Occipital lobe (tissue), 2 donors: Measurements from ENCODE around the gene STK16. TPM values are rescaled to one million over a fixed set of nuclear protein-coding genes. Genes with fewer than 3 reads are reported as not detected.
"Not testable (repeated sequence)": the region's sequence is repeated elsewhere in the genome, so short reads cannot be mapped to it uniquely, and the experiment has no call there.

ENCODE experiments used
- DNase-seq: peaks from one replicate; lab custom pipeline; 2025; lab: John Stamatoyannopoulos, UW
- total RNA-seq: library from RNA; depleted of rRNA; stranded (reverse); fragments of >200 nt; gene quantifications from one replicate; pipeline ENCODE4 v1.2.3, GENCODE V29; 2014

Gene STK16
- total RNA-seq, 1 donor from 2014 or later, result 15.4 TPM

DNA sequence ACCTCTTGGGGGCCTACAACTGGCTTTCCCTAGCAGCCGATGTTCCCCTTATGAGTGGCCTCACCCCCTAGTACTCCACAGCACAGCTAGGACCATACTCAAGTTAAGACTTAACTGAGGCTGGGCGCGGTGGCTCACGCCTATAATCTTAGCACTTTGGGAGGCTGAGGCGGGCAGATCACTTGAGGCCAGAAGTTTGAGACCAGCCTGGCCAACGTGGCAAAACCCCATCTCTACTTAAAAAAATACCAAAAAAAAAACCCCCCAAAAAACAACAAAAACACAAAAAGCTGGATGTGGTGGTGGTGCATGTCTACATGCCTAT is 41.8 kb downstream of the STK16 start:
- not testable (repeated sequence) for DNase-seq

DNA sequence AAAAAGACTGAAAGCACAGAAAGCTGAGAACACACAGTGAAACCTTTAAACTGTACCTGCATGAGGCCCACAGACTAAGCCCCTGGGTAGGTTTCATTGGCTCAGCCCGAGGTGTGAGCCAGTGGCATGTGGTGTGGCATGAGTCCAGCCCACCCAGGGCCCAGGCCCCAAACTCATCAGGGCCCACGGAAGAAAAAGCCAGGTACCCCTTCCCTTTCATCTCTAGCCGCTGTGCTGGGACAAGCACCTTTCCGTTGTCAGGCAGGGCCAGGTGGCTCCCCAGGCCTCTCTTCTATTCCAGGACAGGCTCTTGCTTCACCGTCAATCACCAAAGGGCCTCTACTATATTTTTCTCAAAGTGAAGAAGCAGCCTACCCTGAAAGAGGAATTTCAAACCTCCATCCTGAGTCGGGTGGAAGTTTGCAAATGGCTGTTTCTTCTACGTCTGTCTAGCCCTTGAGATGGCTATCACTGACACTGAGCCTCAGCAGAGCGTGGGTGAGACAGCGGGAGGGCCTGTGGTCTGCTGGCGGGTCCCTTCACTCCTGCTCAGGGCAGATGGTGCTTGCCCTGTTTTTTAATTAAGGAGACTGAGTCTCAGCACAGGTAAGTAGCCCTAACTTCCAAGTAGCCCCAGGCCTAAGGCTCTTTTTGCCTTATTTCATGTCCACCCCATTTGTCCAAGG is 42.4 kb downstream of the STK16 start:
- no peak for DNase-seq

GRCh38 chr2:219289195-219289536 is 43.9 kb downstream of the STK16 start:
- no peak for DNase-seq

DNA sequence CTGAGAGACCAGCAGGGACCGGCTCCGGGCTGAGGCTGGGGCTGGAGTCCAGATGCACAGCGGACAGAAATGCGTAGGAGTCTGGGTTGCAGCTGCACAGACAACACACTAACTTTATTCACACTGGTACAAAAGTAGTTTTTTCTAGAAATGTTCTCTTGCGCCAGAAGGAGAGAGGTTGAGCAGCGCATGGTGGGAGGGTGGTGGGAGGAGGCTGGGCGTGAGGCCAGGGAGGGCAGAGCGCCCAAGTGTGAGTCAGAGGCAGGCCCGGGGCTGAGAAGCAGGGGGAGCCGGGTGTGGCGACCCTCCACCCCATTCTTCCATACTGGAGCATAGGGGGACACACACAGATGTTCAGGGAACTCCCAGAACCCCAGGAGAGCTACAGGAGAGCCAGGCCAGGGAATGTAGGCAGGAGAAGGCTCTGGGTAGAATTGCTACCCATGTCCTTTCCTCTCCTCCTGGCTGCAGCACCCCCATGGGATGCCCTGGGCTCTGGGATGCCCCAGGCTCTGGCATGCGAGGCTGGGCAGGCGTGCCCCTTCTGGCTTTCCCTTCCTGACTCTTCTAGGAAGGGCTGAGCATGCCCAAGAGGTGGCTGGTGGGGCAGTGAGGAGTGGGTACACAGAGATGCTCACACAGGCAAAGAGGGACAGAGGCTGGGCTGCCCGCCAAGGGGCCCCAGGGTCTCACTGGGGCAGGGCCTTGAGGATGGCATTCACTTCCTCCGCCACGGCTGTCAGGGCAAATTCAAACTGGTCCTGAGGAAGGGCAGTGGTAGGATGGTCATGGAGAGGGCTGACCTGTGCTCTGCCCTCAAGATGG is 44.5 kb downstream of the STK16 start:
- peak; percentile 83 for DNase-seq

DNA sequence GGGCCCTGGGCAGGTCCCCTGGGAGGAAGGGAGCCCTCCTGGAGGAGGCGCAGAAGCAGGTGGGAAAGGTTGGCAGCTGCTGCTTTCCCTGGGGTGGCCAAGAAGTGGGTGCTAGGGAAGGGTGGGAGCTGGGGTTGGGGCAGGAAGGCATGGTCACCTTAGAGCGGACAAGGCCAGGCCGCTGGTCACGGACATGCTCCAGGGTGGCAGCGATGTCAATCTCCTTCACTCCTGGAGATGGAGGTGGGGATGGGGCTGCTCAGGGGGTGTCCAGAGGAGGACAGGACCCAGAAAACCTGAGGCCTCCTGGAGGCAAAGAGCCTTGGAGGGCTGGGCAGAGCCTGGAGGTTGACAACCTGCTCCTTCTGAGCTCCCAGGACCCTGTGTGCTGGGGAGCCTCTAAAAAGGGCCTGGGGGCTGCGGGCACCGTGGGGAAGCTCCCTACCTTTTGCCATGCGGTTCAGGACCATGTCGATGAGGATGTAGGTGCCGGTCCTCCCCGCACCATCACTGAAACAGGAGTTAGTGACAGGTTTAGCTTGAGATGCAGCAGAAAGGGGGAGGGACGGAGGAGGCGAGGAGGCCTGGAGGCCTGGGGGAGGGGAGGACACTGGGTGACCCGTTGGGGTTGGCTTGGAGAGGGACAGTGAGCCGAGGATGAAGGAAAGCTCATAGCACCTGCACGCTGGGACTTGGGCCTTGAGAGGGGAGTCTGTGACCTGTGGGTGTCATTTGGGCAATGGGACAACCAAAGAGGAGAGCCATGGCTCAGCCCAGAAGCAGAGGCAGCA is 45.3 kb downstream of the STK16 start:
- DNase-seq, result no peak

DNA sequence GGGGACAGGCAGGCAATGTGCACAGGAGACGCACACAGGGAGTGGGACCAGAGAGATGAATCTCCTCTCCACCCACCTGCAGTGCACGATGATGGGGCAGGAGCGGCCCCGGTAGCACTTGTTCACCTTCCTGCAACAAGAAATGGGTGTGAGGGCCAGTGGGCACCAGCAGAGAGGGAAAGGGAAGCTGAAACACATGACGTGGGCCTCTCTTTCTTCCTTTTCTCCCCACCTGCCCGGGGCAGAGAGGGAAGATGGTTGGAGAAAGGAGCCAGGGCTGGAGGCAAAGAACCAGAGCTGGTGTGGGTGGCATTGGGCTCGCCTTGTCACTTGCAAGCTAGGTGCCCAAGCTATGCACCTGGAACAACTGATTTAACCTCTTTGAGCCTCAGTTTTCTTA is 46.1 kb downstream of the STK16 start:
- no peak for DNase-seq

- no peak for DNase-seq
Measured at GRCh38 chr2:219291910-219292490, 46.7 kb downstream of the STK16 start.

DNA sequence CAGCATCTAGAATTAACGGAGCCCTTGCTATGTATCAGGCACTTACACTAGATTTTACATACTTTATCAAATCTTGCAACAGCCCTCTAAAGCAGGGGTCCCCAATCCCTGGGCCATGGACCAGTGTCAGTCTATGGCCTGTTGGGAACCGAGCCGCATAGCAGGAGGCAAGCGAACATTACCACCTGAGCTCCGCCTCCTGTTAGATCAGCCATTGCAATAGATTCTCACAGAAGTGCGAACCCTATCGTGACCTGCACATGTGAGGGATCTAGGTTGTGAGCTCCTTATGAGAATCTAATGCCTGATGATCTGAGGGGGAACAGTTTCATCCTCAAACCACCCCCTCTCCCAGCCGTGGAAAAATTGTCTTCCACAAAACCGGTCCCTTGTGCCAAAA is 47.3 kb downstream of the STK16 start:
- no peak for DNase-seq

- no peak for DNase-seq
Measured at GRCh38 chr2:219293736-219294231, 48.5 kb downstream of the STK16 start.

GRCh38 chr2:219294356-219295351 is 49.4 kb downstream of the STK16 start:
- DNase-seq, result peak; percentile 52

DNA sequence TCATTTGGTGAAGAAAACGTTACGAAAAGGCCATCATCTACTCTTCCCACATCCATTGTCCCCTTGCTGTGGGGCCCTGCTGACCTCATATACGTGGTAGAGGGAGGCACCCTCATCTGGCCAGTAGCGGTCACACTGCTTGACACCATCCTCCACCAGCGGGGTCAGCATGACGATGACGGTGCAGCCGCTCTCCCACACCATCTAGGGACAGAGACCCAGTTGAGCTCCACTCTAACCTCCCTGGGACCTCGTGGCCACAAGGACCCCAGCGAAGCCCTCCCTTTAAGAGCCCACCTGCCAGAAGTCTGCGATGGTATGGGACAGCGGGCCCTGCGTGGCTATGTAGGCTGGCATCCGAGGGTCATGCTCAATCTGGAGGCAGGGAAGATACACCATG is 50.9 kb downstream of the STK16 start:
- no peak for DNase-seq

DNA sequence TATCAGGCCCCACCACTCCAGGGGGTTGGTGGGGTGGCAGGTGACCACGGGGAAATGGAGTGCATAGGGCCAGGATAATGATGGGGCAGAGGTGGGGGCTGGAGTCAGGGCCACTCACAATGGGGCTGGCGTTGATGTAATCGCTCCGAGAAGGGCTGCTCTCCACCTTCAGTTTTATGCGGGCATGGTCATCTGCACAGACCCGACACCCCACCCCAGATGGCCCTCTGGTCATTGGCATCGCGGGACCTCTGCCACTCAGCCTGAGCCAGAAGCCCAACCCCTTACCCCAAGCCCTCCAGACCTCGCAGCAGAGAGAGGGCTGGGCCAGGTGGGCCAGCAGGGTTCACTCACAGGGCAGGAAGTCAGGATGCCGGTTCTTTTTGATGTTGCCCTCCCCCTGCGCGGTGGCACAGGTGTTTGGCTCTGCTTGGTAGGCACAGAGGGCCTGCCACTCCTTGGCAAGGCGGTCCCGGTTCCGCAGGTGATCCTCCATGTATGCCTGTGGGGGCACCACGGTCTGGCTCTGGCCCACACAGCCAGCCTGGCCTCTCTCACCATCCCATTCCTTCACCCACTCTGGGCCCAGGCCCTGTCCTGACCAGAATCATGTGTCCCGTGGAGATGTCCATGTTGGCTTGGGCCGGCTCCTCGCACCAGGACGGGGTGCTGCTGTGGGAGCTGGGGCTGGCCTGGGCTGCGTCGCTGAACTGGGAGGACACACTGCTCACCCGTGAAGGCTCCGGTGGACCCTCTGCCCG is 51.5 kb downstream of the STK16 start:
- DNase-seq, result no peak

- DNase-seq, result no peak
Measured at GRCh38 chr2:219297766-219298456, 52.6 kb downstream of the STK16 start.

DNA sequence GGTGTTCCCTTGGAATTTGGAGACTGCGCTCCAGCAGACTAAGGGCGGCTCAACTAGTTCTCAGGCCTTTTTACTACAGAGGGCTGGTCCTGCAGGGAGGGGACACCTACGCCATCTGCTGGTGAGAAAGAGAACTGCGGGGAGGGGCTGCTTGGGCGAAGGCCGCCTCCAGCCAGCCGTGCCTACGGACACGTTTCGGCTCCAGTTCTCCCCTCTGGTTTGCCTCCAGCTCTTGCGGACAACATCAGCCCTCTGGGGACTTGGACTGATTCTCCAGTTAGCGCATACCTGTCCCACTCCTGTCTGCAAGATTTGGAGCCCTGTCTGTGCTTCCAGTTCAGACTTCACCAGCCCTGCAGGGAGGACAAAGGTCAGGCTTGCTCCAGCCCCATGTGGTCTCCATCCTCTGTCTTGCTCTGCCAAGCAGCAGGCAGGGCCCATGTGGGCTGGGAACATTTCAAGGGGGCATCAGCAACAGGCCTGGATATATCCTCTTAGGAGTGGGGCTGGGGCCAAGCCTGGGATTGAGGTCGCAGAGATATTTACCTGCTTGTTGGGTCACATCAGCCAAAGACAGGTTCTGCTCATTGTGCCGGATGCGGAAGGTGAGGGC is 53.6 kb downstream of the STK16 start:
- peak; percentile 69 for DNase-seq

DNA sequence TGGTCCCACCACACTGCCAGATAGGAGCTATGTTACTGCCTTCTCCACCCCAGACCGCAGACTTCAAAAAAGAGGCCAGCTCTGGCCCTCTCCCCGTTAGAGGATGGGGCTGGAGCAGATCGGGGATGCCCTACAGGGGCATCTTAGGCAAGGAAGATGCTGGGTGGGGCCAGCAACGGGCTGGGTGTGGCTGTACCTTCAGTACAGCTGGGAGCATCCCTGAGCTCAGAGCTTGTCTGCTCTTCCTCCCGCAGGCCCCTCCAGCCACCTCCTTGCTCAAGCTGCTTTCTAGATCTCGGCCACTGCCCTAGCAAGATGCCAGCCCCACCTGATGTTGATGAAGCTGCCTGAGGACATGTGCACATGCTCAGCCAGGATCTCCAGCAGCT is 54.1 kb downstream of the STK16 start:
- DNase-seq, result no peak
